Body of pancreas (tissue), 4 donors: ENCODE results near the gene LIF.

ENCODE experiments used
- CTCF ChIP-seq, 7 experiments: fragments of 450-650 bp in 4 of 7; fragments of 200-600 bp in 3 of 7; sonication (generic) in 3 of 7; IDR thresholded peaks; one replicate each; pipeline ENCODE4 v1.5.1; 2016 to 2019; ENCODE audit warnings: antibody characterized with exemption in 7 of 7
- POLR2A ChIP-seq, 3 donors: fragments of 450-650 bp; IDR thresholded peaks; one replicate each; pipeline ENCODE4 v1.6.1; 2016; ENCODE audit warnings: antibody characterized with exemption in 3 of 3, mild to moderate bottlenecking in 2 of 3

- no peak for TF ChIP-seq CTCF (IDR thresholded peaks at IDR 0.05)
- TF ChIP-seq POLR2A (IDR thresholded peaks at IDR 0.05): no peak
Observed at GRCh38 chr22:30238661-30239487, 7.7 kb downstream of the LIF start.
